OCI-LY7 (cell line): ENCODE results near the gene RPL27.

ENCODE experiments used
- EZH2phosphoT487 ChIP-seq: fragments of 200-600 bp; sonication (generic); IDR thresholded peaks from 2 replicates; pipeline ENCODE4 v1.6.1; 2018; ENCODE audit warnings: low read depth, borderline replicate concordance, mild to moderate bottlenecking, mixed run types, antibody characterized with exemption, low read length, moderate library complexity, mixed read lengths
- TF ChIP-seq, protein P1 (sequence below): fragments of 200-600 bp; sonication (generic); conservative IDR thresholded peaks from 2 replicates; pipeline ENCODE4 v1.5.1; 2014; ENCODE audit warnings: mild to moderate bottlenecking, antibody characterized with exemption, low read length, moderate library complexity, mixed read lengths

DNA sequence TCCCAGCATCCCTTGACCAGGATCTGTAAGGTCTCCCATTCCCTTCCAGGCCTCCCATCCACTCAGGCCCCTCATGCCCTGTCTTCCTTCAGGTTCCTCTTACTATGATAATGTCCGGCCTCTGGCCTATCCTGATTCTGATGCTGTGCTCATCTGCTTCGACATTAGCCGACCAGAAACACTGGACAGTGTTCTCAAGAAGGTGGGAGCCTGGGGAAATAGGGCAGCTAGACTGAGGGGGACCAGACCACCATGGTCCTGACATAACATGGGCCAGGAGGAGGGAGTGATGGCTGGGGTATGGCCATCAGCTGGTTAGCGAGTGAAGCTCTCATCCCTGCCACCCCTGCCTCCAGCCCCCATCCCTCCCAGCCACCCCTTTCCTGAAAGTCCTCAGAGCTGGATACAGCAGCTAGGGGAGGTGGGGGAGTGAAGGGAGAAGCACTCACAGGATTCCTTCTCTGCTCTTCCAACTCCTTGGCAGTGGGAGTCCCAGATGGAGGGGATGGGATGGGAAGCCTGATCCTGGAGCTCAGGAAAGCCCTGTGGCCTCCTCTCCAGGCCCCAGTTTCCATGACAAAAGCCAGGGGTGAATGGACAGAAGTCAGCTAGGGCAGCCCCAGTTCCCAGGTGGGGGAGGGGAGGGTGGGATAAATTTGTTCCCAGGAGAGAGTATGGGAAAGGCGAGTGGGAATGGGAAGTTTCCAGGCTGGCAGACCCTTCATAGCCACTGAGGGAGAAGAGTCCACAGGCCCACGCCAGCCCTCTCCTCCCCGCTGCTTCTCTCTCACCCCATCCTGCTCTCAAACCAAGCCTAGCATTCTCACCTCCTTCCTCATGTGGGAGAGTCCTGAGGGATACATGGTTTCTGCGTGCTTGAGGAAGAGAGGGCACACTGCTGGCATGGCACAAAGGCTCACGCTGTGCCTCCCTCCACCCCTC is 29.1 kb downstream of the RPL27 start:
- TF ChIP-seq, protein P1, sequence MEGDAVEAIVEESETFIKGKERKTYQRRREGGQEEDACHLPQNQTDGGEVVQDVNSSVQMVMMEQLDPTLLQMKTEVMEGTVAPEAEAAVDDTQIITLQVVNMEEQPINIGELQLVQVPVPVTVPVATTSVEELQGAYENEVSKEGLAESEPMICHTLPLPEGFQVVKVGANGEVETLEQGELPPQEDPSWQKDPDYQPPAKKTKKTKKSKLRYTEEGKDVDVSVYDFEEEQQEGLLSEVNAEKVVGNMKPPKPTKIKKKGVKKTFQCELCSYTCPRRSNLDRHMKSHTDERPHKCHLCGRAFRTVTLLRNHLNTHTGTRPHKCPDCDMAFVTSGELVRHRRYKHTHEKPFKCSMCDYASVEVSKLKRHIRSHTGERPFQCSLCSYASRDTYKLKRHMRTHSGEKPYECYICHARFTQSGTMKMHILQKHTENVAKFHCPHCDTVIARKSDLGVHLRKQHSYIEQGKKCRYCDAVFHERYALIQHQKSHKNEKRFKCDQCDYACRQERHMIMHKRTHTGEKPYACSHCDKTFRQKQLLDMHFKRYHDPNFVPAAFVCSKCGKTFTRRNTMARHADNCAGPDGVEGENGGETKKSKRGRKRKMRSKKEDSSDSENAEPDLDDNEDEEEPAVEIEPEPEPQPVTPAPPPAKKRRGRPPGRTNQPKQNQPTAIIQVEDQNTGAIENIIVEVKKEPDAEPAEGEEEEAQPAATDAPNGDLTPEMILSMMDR, result no peak
- TF ChIP-seq EZH2phosphoT487, result no peak
